CD4-positive, alpha-beta memory T cell (primary cell): ENCODE data around the gene TSPAN31. TPM values are rescaled to one million over a fixed set of nuclear protein-coding genes. Genes with fewer than 3 reads are reported as not detected.

Source experiments
- CTCF ChIA-PET: fragments of 350-600 bp; sonication (Branson Sonifier 250); formaldehyde crosslinking; loops from one replicate; lab custom pipeline; 2021; ENCODE audit warnings: inconsistent platforms; ENCODE audit not compliant: partially characterized antibody; lab: Charles Lee
- POLR2A ChIA-PET: fragments of 350-600 bp; sonication (Branson Sonifier 250); formaldehyde crosslinking; loops from one replicate; lab custom pipeline; 2021; ENCODE audit not compliant: partially characterized antibody; lab: Charles Lee
- DNase-seq, 5 donors: peaks; one replicate each; pipeline versions ENCODE4 v3.0.0 to v3.0.0-alpha.2; 2020 to 2022; ENCODE audit warnings: mixed read lengths in 1 of 5
- H3K27ac ChIP-seq: one replicate; pipeline ENCODE4 v1.7.0; 2013; ENCODE audit warnings: low read depth, low read length
- H3K27me3 ChIP-seq: 2 replicates; pipeline ENCODE4 v1.7.0; 2013; ENCODE audit warnings: mild to moderate bottlenecking, low read length, moderate library complexity; ENCODE audit not compliant: insufficient read depth
- H3K36me3 ChIP-seq: 2 replicates; pipeline ENCODE4 v1.7.0; 2013; ENCODE audit warnings: mild to moderate bottlenecking, low read length, moderate library complexity; ENCODE audit not compliant: insufficient read depth
- H3K4me1 ChIP-seq: 2 replicates; pipeline ENCODE4 v1.7.0; 2013; ENCODE audit warnings: mild to moderate bottlenecking, low read length, moderate library complexity; ENCODE audit not compliant: insufficient read depth
- H3K4me3 ChIP-seq, 2 donors: one replicate each; pipeline ENCODE4 v1.7.0; 2013; ENCODE audit warnings: low read length in 2 of 2, mild to moderate bottlenecking in 1 of 2
- H3K9me3 ChIP-seq, 2 donors: one replicate each; pipeline ENCODE4 v1.7.0; 2013; ENCODE audit warnings: low read length in 2 of 2, control low read depth in 1 of 2; ENCODE audit not compliant: control insufficient read depth in 1 of 2
- H3K27ac Mint-ChIP-seq, 7 donors: one replicate each; pipeline ENCODE4 v1.8.0; 2020 to 2021; ENCODE audit warnings: mixed read lengths in 7 of 7, mild to moderate bottlenecking in 6 of 7, inconsistent platforms in 3 of 7, moderate library complexity in 3 of 7
- H3K27me3 Mint-ChIP-seq, 2 donors: one replicate each; pipeline ENCODE4 v1.8.0; 2020 to 2021; ENCODE audit warnings: mixed read lengths in 2 of 2
- H3K36me3 Mint-ChIP-seq, 2 donors: one replicate each; pipeline ENCODE4 v1.8.0; 2020 to 2021; ENCODE audit warnings: mixed read lengths in 2 of 2, inconsistent platforms in 1 of 2, mild to moderate bottlenecking in 1 of 2
- H3K4me1 Mint-ChIP-seq, 4 donors: one replicate each; pipeline ENCODE4 v1.8.0; 2020 to 2021; ENCODE audit warnings: mixed read lengths in 4 of 4, mild to moderate bottlenecking in 1 of 4
- H3K4me3 Mint-ChIP-seq, 8 donors: one replicate each; pipeline ENCODE4 v1.8.0; 2020 to 2021; ENCODE audit warnings: mixed read lengths in 8 of 8, mild to moderate bottlenecking in 7 of 8, moderate library complexity in 6 of 8, inconsistent platforms in 3 of 8
- H3K9me3 Mint-ChIP-seq, 8 donors: one replicate each; pipeline ENCODE4 v1.8.0; 2020 to 2021; ENCODE audit warnings: mixed read lengths in 8 of 8, mild to moderate bottlenecking in 5 of 8, inconsistent platforms in 3 of 8, moderate library complexity in 1 of 8
- intact Hi-C: fragments of 100-400 bp; cut with micrococcal nuclease; formaldehyde crosslinking; loops from one replicate; pipeline ENCODE4 v1.15.1; 2023
- polyA plus RNA-seq, 2 donors: library from polyadenylated mRNA; unstranded; fragments of 300-500 nt; fragmentation: Illumina TruSeq; gene quantifications; one replicate each; pipeline ENCODE4 v1.2.3, GENCODE V29; 2021
- total RNA-seq, 2 experiments: library from RNA; stranded (reverse); gene quantifications; one replicate each; pipeline ENCODE4 v1.2.3, GENCODE V29; 2021

The TSPAN31 gene
- total and polyA plus RNA-seq, 4 experiments from 2014 or later = 27.5 to 76.2 (median 34.0) TPM

DNA sequence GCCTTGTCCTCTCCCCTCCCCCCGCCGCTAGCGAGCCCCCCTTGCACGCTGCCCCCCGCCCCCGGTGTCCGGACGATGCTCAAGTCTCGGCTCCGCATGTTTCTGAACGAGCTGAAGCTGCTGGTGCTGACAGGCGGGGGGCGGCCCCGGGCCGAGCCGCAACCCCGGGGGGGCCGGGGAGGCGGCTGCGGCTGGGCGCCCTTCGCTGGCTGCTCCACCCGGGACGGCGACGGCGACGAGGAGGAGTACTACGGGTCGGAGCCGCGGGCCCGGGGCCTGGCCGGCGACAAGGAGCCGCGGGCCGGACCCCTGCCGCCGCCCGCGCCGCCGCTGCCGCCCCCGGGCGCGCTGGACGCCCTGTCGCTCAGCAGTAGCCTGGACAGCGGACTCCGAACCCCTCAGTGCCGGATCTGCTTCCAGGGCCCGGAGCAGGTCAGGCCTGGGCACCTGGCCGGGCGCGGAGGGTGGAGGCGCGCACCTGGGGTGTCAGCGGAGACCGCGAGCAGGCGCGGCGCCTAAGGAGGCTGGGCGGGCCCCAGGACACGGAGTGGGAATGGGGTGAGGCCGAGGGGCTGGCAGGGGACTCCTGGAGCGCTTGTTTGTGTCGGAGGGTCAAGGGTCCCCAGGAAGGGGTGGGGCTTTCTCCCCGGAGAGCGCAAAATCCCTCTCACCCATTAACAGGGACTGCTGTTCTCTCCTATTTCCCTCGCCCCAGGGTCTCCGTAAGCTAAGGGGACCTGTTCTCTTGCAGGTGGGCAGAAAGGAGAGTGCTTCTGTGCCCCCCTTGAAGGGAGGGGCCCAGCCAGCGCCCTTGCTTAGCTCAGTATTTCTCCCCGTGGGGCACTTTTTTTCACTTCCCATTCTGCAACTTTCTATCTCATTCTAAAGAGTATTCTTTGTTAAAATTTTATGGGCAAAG lies 10.9 kb downstream of the TSPAN31 start:
- ChIA-PET CTCF (interaction anchor here (0.6 to 3.0 kb wide), 27 partner anchors 8 to 182 kb away, joined by 3 to 64 read pairs (median 6); partner anchors contain the start of genes CYP27B1, EEF1AKMT3, METTL1 and OS9), POLR2A (interaction anchor here (0.8 to 3.9 kb wide), 18 partner anchors 10 to 185 kb away, joined by 3 to 36 read pairs (median 5); partner anchors contain the start of genes ATP23, CTDSP2, CYP27B1 and EEF1AKMT3)
- peaks cover 55 to 74% (median 64%) of the 10 kb centered on the region in 4 donors for H3K4me1 Mint-ChIP-seq
- peak overlapping the region; percentile 50 to 53 for H3K4me3 ChIP-seq
- no peaks in the 10 kb centered on the region for H3K9me3 Mint-ChIP-seq
- peaks cover 16 to 40% of the 10 kb centered on the region in 2 donors for H3K36me3 Mint-ChIP-seq
- no peaks in the 10 kb centered on the region for H3K27me3 ChIP-seq
- peaks cover 65% of the 10 kb centered on the region for H3K4me1 ChIP-seq
- peak overlapping the region; percentile 79 to 93 (median 87) for H3K4me3 Mint-ChIP-seq
- H3K27ac Mint-ChIP-seq = peak overlapping the region; percentile 85 to 95 (median 92)
- DNase-seq = peak; percentile 44 to 68 (median 50)
- H3K27ac ChIP-seq = peak overlapping the region; percentile 54
- H3K27me3 Mint-ChIP-seq = no peaks in the 10 kb centered on the region
- intact Hi-C loops = loop anchor here (1.0 to 2.0 kb wide), 3 partner anchors 10 to 150 kb away; no protein-coding TSS in a partner anchor
- H3K9me3 ChIP-seq = no peaks in the 10 kb centered on the region
- peaks cover 17% of the 10 kb centered on the region for H3K36me3 ChIP-seq

DNA sequence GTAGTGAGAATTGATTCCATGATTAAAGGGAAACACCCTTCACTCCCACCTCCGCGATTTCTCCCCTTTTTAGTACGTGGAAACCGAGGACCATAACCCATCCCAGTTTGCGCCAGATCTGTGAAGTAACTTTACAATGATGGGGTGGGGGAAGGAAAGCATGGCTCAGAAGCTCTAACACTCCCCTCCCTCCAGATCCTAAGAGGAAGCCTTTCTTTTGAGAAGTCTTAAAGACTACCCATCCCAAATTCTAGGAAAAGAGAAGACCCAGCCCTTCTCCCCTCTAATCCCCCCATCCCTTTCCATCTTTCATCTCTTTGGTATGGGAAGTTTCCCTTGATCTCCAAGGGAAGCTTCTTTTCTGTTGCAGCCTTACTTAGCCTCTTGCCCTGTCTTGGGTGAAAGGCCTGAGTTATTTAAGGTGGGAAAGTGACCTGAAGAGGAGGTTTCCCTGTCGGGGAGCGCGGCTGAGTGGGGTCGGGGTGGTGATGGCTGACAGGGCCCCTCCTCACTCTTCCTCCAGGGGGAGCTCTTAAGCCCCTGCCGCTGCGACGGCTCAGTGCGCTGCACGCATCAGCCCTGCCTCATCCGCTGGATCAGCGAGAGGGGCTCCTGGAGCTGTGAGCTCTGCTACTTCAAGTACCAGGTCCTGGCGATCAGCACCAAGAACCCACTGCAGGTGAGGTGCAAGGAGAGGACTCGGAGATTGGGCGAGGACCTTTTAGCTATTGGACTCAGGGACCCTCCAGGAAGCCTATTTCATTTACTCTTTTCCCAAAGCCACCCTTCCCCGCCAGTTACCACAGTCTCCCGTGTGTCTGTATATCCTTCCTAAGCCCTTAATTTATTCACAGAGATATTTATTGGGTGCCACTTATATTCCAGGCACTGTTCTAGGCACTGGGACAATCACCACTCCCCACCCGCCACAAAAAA lies 11.8 kb downstream of the TSPAN31 start:
- no peaks in the 10 kb centered on the region for H3K27me3 Mint-ChIP-seq
- peak; percentile 65 to 73 (median 70) for DNase-seq
- peaks cover 45 to 71% (median 56%) of the 10 kb centered on the region in 4 donors for H3K4me1 Mint-ChIP-seq
- peak overlapping the region; percentile 85 to 95 (median 92) for H3K27ac Mint-ChIP-seq
- H3K36me3 Mint-ChIP-seq = peaks cover 21 to 35% of the 10 kb centered on the region in 2 donors
- Histone ChIP-seq H3K36me3 (peaks cover 17% of the 10 kb centered on the region), H3K4me1 (peaks cover 55% of the 10 kb centered on the region), H3K9me3 (no peaks in the 10 kb centered on the region), H3K27me3 (no peaks in the 10 kb centered on the region), H3K27ac (peak overlapping the region; percentile 54), H3K4me3 (peak overlapping the region; percentile 50 to 53)
- ChIA-PET CTCF (interaction anchor here (0.6 to 3.0 kb wide), 32 partner anchors 8 to 298 kb away, joined by 3 to 64 read pairs (median 6); partner anchors contain the start of genes CTDSP2, CYP27B1, EEF1AKMT3 and METTL1), POLR2A (interaction anchor here (0.8 to 3.9 kb wide), 21 partner anchors 9 to 184 kb away, joined by 3 to 36 read pairs (median 4); partner anchors contain the start of genes ATP23, CTDSP2, CYP27B1 and EEF1AKMT3)
- intact Hi-C loops = loop anchor here (1.0 kb wide), 2 partner anchors 9 to 149 kb away; no protein-coding TSS in a partner anchor
- peak overlapping the region; percentile 79 to 93 (median 87) for H3K4me3 Mint-ChIP-seq
- H3K9me3 Mint-ChIP-seq = no peaks in the 10 kb centered on the region

DNA sequence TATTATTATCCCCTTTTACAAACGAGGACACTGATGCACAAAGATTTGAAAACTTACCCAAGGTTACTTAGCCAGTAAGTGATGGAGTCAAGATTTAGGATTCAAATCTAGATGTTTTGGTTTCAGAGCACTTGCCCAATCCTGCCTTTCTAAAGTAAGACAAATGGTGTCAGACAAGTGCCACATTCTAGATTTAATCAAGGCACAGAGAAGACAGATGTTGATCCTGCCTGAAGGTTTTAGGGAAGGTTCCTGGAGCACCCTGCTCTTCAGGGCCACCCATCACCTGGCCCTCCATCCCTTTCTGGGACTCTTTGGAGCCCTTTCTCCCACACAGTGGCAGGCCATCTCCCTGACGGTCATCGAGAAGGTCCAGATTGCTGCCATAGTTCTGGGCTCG lies 12.9 kb downstream of the TSPAN31 start:
- peak overlapping the region in 2 of 7 donors; percentile 19 to 91 for H3K27ac Mint-ChIP-seq
- CTCF ChIA-PET = interaction anchor here (1.4 to 3.0 kb wide), 5 partner anchors 9 to 146 kb away, joined by 3 to 64 read pairs (median 36); partner anchors contain the start of genes CTDSP2, CYP27B1, TSFM and TSPAN31
- no peaks in the 10 kb centered on the region for H3K9me3 Mint-ChIP-seq
- H3K4me1 Mint-ChIP-seq = peaks cover 38 to 60% (median 47%) of the 10 kb centered on the region in 4 donors
- POLR2A ChIA-PET = interaction anchor here (1.8 to 3.9 kb wide), 2 partner anchors 16 to 147 kb away, joined by 8 to 34 read pairs; no protein-coding TSS in a partner anchor
- intact Hi-C loops = no loop called here
- Histone ChIP-seq H3K9me3 (no peaks in the 10 kb centered on the region), H3K27me3 (no peaks in the 10 kb centered on the region), H3K4me3 (no peak overlapping the region), H3K4me1 (peaks cover 48% of the 10 kb centered on the region), H3K36me3 (peaks cover 17% of the 10 kb centered on the region), H3K27ac (no peak overlapping the region)
- no peaks in the 10 kb centered on the region for H3K27me3 Mint-ChIP-seq
- H3K36me3 Mint-ChIP-seq = peaks cover 21 to 28% of the 10 kb centered on the region in 2 donors
- no peak for DNase-seq
- H3K4me3 Mint-ChIP-seq = peak overlapping the region in 1 of 8 donors; percentile 59

DNA sequence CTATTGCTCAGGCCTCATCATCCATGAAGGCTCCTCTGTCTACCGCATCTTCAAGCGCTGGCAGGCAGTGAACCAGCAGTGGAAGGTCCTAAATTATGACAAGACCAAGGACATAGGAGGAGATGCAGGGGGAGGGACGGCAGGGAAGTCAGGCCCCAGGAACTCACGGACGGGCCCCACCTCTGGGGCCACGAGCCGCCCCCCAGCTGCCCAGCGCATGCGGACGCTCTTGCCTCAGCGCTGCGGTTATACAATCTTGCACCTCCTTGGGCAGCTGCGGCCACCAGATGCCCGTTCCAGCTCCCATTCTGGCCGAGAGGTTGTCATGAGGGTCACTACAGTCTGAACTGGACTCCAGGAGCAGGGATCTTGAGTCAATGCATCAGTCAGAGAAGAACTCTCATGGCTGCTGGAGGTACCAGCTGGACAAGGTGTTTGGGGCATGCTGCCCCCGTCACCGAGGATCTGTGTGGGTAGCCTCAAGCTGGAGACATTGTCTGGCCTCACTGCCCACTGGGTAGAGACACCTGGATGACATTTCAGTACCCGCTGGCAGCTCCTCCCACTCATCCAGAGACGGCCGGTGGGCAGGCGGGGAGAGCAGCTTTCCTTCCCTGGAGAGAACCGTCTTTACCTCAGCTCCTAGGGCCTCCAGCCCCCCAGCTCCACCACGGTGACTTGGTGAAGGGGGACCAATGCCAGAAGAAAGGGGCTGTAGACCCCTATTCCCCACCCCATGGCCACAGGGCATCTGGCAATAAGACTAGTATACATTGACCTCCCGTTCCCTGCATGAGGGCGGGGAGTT lies 13.9 kb downstream of the TSPAN31 start:
- intact Hi-C loops = loop anchor here (1.0 kb wide), 1 partner anchor 24 kb away; the partner anchor contains the start of gene TSFM
- DNase-seq = no peak
- H3K27me3 Mint-ChIP-seq = peaks cover 0 to 2% of the 10 kb centered on the region in 2 donors

DNA sequence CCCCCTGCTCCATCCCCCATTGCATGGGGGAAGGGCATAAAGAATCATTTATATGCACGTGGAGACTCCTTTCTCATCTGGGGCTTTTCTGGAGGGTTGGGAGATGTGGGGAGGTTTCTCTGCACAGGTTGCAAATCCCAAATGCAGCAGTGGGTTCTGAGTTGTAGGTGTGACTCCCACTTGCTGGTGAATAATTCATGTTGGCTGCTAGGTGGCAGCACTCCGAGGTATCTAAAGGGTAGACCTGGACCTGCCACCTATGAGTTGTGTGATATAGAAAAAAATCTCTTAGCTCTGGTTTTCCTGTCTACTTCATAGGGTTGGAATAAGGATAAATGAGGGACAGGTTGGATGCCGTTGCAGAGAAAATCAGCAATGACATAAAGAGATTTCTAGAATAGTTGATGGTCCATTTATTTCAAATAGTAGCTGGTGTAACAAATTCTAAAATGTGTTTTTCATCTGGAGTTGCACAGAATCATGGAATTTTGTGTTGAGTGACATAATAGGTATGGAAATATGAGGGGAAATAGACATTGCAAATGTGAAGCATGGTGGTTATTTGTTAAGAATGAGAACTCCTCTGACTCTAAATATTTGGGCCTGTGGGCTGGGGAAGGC lies 14.6 kb downstream of the TSPAN31 start:
- peak in 4 of 5 donors; percentile 47 to 65 (median 56) for DNase-seq
- Histone ChIP-seq H3K4me3 (no peak overlapping the region), H3K27me3 (no peaks in the 10 kb centered on the region), H3K4me1 (peaks cover 33% of the 10 kb centered on the region), H3K27ac (no peak overlapping the region), H3K9me3 (no peaks in the 10 kb centered on the region), H3K36me3 (peaks cover 17% of the 10 kb centered on the region)
- peaks cover 3 to 6% of the 10 kb centered on the region in 2 donors for H3K27me3 Mint-ChIP-seq
- H3K4me3 Mint-ChIP-seq = peak overlapping the region in 3 of 8 donors; percentile 39 to 70 (median 64)
- H3K27ac Mint-ChIP-seq = peak overlapping the region in 5 of 7 donors; percentile 32 to 82 (median 79)
- ChIA-PET CTCF (interaction anchor here (0.7 to 4.3 kb wide), 24 partner anchors 10 to 144 kb away, joined by 3 to 58 read pairs (median 5); partner anchors contain the start of genes AVIL, CYP27B1, EEF1AKMT3 and METTL1), POLR2A (interaction anchor here (0.8 to 1.9 kb wide), 7 partner anchors 8 to 139 kb away, joined by 3 to 6 read pairs (median 3); partner anchors contain the start of gene TSPAN31)
- H3K36me3 Mint-ChIP-seq = peaks cover 21 to 28% of the 10 kb centered on the region in 2 donors
- intact Hi-C loops = loop anchor here (1.0 kb wide), 1 partner anchor 23 kb away; the partner anchor contains the start of gene TSFM
- no peaks in the 10 kb centered on the region for H3K9me3 Mint-ChIP-seq
- peaks cover 25 to 54% (median 35%) of the 10 kb centered on the region in 4 donors for H3K4me1 Mint-ChIP-seq

More for the DNA sequence above, 13.9 kb downstream of the TSPAN31 start:
- Mint-ChIP-seq H3K4me3 (peak overlapping the region in 1 of 8 donors; percentile 64), H3K27ac (peak overlapping the region in 5 of 7 donors; percentile 32 to 82 (median 79)), H3K9me3 (no peaks in the 10 kb centered on the region), H3K4me1 (peaks cover 29 to 54% (median 37%) of the 10 kb centered on the region in 4 donors), H3K36me3 (peaks cover 21 to 28% of the 10 kb centered on the region in 2 donors)
- Histone ChIP-seq H3K36me3 (peaks cover 17% of the 10 kb centered on the region), H3K9me3 (no peaks in the 10 kb centered on the region), H3K4me3 (no peak overlapping the region), H3K27me3 (no peaks in the 10 kb centered on the region), H3K4me1 (peaks cover 38% of the 10 kb centered on the region), H3K27ac (no peak overlapping the region)
- ChIA-PET CTCF (interaction anchor here (0.9 to 4.3 kb wide), 15 partner anchors 10 to 174 kb away, joined by 3 to 58 read pairs (median 6); partner anchors contain the start of genes CYP27B1 and TSFM), POLR2A (interaction anchor here (0.8 to 1.9 kb wide), 6 partner anchors 9 to 52 kb away, joined by 3 to 6 read pairs (median 3); partner anchors contain the start of gene TSFM)
